Liver (tissue), 9 donors: Measurements from ENCODE around the gene SEMA6D. TPM values are rescaled to one million over a fixed set of nuclear protein-coding genes. Genes with fewer than 3 reads are reported as not detected.

Experiments
- DNase-seq: peaks from one replicate; pipeline ENCODE4 v3.0.0-alpha.2; 2017; ENCODE audit warnings: low spot score
- H3K27ac ChIP-seq, 2 donors: one replicate each; pipeline ENCODE4 v1.7.0; 2013; ENCODE audit warnings: inconsistent platforms in 2 of 2, low read length in 2 of 2, control low read depth in 1 of 2, low read depth in 1 of 2, mild to moderate bottlenecking in 1 of 2
- H3K27me3 ChIP-seq, 4 donors: one replicate each; pipeline versions ENCODE4 v1.6.1 to v1.7.0; 2013; ENCODE audit warnings: low read length in 3 of 4, inconsistent platforms in 1 of 4, mild to moderate bottlenecking in 1 of 4, moderate library complexity in 1 of 4; ENCODE audit not compliant: control insufficient read depth in 4 of 4, insufficient read depth in 4 of 4
- H3K36me3 ChIP-seq, 4 donors: one replicate each; pipeline versions ENCODE4 v1.6.1 to v1.7.0; 2013; ENCODE audit warnings: low read length in 3 of 4, mild to moderate bottlenecking in 3 of 4, low read depth in 1 of 4, moderate library complexity in 1 of 4; ENCODE audit not compliant: control insufficient read depth in 4 of 4, insufficient read depth in 3 of 4
- H3K4me1 ChIP-seq, 4 donors: one replicate each; pipeline versions ENCODE4 v1.6.1 to v1.7.0; 2013; ENCODE audit warnings: low read length in 3 of 4, mild to moderate bottlenecking in 3 of 4, moderate library complexity in 1 of 4; ENCODE audit not compliant: control insufficient read depth in 4 of 4, insufficient read depth in 4 of 4
- H3K4me3 ChIP-seq, 3 donors: one replicate each; pipeline versions ENCODE4 v1.6.1 to v1.7.0; 2013; ENCODE audit warnings: low read length in 3 of 3, control low read depth in 1 of 3, low read depth in 1 of 3, mild to moderate bottlenecking in 1 of 3
- H3K9ac ChIP-seq, 2 donors: one replicate each; pipeline ENCODE4 v1.7.0; 2013; ENCODE audit warnings: low read length in 2 of 2, mild to moderate bottlenecking in 2 of 2, moderate library complexity in 2 of 2, control low read depth in 1 of 2, low read depth in 1 of 2
- H3K9me3 ChIP-seq, 4 donors: one replicate each; pipeline versions ENCODE4 v1.6.1 to v1.7.0; 2013; ENCODE audit warnings: low read length in 3 of 4; ENCODE audit not compliant: control insufficient read depth in 4 of 4
- ATF3 ChIP-seq: IDR thresholded peaks from 2 replicates; pipeline ENCODE4 v1.6.1; 2016; ENCODE audit warnings: antibody characterized with exemption
- CTCF ChIP-seq: fragments of 150-350 bp; IDR thresholded peaks from 2 replicates; pipeline ENCODE4 v1.5.1; 2017; ENCODE audit warnings: improper control_type of control experiment, low read depth, low read length; ENCODE audit not compliant: missing input control
- EGR1 ChIP-seq, 2 donors: IDR thresholded peaks; 2 replicates each; pipeline ENCODE4 v1.6.1; 2016 to 2018; ENCODE audit warnings: antibody characterized with exemption in 2 of 2, low read depth in 2 of 2
- FOXA1 ChIP-seq: IDR thresholded peaks from 2 replicates; pipeline ENCODE4 v1.6.1; 2016; ENCODE audit warnings: antibody characterized with exemption
- FOXA2 ChIP-seq: IDR thresholded peaks from 2 replicates; pipeline ENCODE4 v1.6.1; 2016; ENCODE audit warnings: antibody characterized with exemption
- GABPA ChIP-seq, 2 donors: IDR thresholded peaks in 1 of 2; conservative IDR thresholded peaks in 1 of 2; 2 replicates each; pipeline ENCODE4 v1.6.1; 2016; ENCODE audit warnings: antibody characterized with exemption in 2 of 2, mild to moderate bottlenecking in 1 of 2, moderate library complexity in 1 of 2
- HNF4A ChIP-seq, 2 donors: conservative IDR thresholded peaks; 2 replicates each; pipeline ENCODE4 v1.6.1; 2016; ENCODE audit warnings: antibody characterized with exemption in 2 of 2, mild to moderate bottlenecking in 2 of 2
- HNF4G ChIP-seq: IDR thresholded peaks from 2 replicates; pipeline ENCODE4 v1.6.1; 2016; ENCODE audit warnings: antibody characterized with exemption
- JUND ChIP-seq, 2 donors: IDR thresholded peaks; 2 replicates each; pipeline ENCODE4 v1.6.1; 2016; ENCODE audit warnings: antibody characterized with exemption in 2 of 2
- MAX ChIP-seq: IDR thresholded peaks from 2 replicates; pipeline ENCODE4 v1.6.1; 2016; ENCODE audit warnings: antibody characterized with exemption
- NR2F2 ChIP-seq: IDR thresholded peaks from 2 replicates; pipeline ENCODE4 v1.6.1; 2016; ENCODE audit warnings: antibody characterized with exemption
- RAD21 ChIP-seq, 2 donors: IDR thresholded peaks; 2 replicates each; pipeline ENCODE4 v1.6.1; 2016; ENCODE audit warnings: antibody characterized with exemption in 2 of 2, mild to moderate bottlenecking in 2 of 2
- REST ChIP-seq: IDR thresholded peaks from 2 replicates; pipeline ENCODE4 v1.6.1; 2016; ENCODE audit warnings: antibody characterized with exemption, mild to moderate bottlenecking
- RXRA ChIP-seq, 2 donors: IDR thresholded peaks; 2 replicates each; pipeline ENCODE4 v1.6.1; 2017 to 2018; ENCODE audit warnings: antibody characterized with exemption in 2 of 2, mild to moderate bottlenecking in 1 of 2
- SP1 ChIP-seq: IDR thresholded peaks from 2 replicates; pipeline ENCODE4 v1.6.1; 2018; ENCODE audit warnings: antibody characterized with exemption, mild to moderate bottlenecking
- TAF1 ChIP-seq: conservative IDR thresholded peaks from 2 replicates; pipeline ENCODE4 v1.6.1; 2016; ENCODE audit warnings: antibody characterized with exemption, mild to moderate bottlenecking
- YY1 ChIP-seq: IDR thresholded peaks from 2 replicates; pipeline ENCODE4 v1.6.1; 2016; ENCODE audit warnings: antibody characterized with exemption, mild to moderate bottlenecking
- ZBTB33 ChIP-seq: IDR thresholded peaks from 2 replicates; pipeline ENCODE4 v1.6.1; 2016; ENCODE audit warnings: antibody characterized with exemption
- WGBS: extraction: QIAGEN DNeasy Blood & Tissue Kit; methylation state at CpG from one replicate; pipeline ENCODE4 v1.1.7; 2013; 5-methylcytosine and 5-hydroxymethylcytosine counted together
- polyA plus RNA-seq, 2 donors: library from polyadenylated mRNA; stranded (reverse) in 1 of 2; unstranded in 1 of 2; fragments of 200-250 nt in 1 of 2; fragments of >200 nt in 1 of 2; fragmentation: Nextera tagmentation in 1 of 2; extraction: Ambion mirVana in 1 of 2; gene quantifications; one replicate each; pipeline versions ENCODE4 v1.2.1 to v1.2.3, GENCODE V29; 2013 to 2015
- total RNA-seq, 2 donors: library from RNA; depleted of rRNA; stranded (reverse); fragments of >200 nt; gene quantifications; one replicate each; pipeline ENCODE4 v1.2.3, GENCODE V29; 2014
- donor health status: healthy.
- donor health status: healthy.
- donor health status: healthy.
- donor health status: healthy.
- donor health status: healthy.

Gene SEMA6D
- total and polyA plus RNA-seq, 4 donors = 1.0 to 4.5 (median 3.1) TPM

GRCh38 chr15:47794252-47794914 is 77.1 kb downstream of the SEMA6D start:
- DNase-seq = no peak
- no peak overlapping the region for H3K4me3 ChIP-seq
- no peaks in the 10 kb centered on the region for H3K36me3 ChIP-seq
- H3K27ac ChIP-seq = no peak overlapping the region
- H3K27me3 ChIP-seq = peaks cover 0 to 3% (median 1%) of the 10 kb centered on the region in 4 donors
- no peaks in the 10 kb centered on the region for H3K9me3 ChIP-seq
- no peak overlapping the region for H3K9ac ChIP-seq
- H3K4me1 ChIP-seq = no peaks in the 10 kb centered on the region
- no peak for TF ChIP-seq YY1
- 72% methylated on average over 3 of the region's 3 CpGs for WGBS

GRCh38 chr15:47795864-47796263 is 78.6 kb downstream of the SEMA6D start:
- H3K9ac ChIP-seq = no peak overlapping the region
- no peak for DNase-seq
- H3K9me3 ChIP-seq = no peaks in the 10 kb centered on the region
- H3K36me3 ChIP-seq = no peaks in the 10 kb centered on the region
- no peak overlapping the region for H3K4me3 ChIP-seq
- peaks cover 0 to 3% (median 1%) of the 10 kb centered on the region in 4 donors for H3K27me3 ChIP-seq
- TF ChIP-seq YY1 = no peak
- no peak for TF ChIP-seq SP1
- TF ChIP-seq FOXA1 = no peak
- no peak for TF ChIP-seq RAD21 (IDR thresholded peaks at IDR 0.05)
- H3K4me1 ChIP-seq = no peaks in the 10 kb centered on the region
- no peak overlapping the region for H3K27ac ChIP-seq
- 71% methylated on average over 3 of the region's 3 CpGs for WGBS

- peaks cover 0 to 3% (median under 1%) of the 10 kb centered on the region in 4 donors for H3K27me3 ChIP-seq
- no peak overlapping the region for H3K9ac ChIP-seq
- H3K4me1 ChIP-seq = no peaks in the 10 kb centered on the region
- H3K4me3 ChIP-seq = no peak overlapping the region
- H3K27ac ChIP-seq = no peak overlapping the region
- TF ChIP-seq FOXA1 = no peak
- TF ChIP-seq EGR1 (IDR thresholded peaks at IDR 0.05; ENCODE audit: low read depth in 2 of 2) = no peak
- no peak for TF ChIP-seq ATF3
- TF ChIP-seq MAX = no peak
- no peak for TF ChIP-seq NR2F2
- no peak for TF ChIP-seq REST
- no peak for TF ChIP-seq ZBTB33
- TF ChIP-seq RAD21 (IDR thresholded peaks at IDR 0.05) = no peak
- no peak for TF ChIP-seq GABPA (IDR thresholded peaks at IDR 0.05 in 1 of 2, conservative IDR thresholded peaks at IDR 0.05 in 1 of 2)
- no peak for TF ChIP-seq TAF1
- TF ChIP-seq HNF4A (conservative IDR thresholded peaks at IDR 0.05) = no peak
- TF ChIP-seq HNF4G = no peak
- no peak for TF ChIP-seq FOXA2
- no peak for TF ChIP-seq JUND (IDR thresholded peaks at IDR 0.05)
- TF ChIP-seq YY1 = no peak
- no peak for TF ChIP-seq RXRA (IDR thresholded peaks at IDR 0.05)
- no peak for TF ChIP-seq SP1
- no peak for TF ChIP-seq CTCF
- H3K9me3 ChIP-seq = no peaks in the 10 kb centered on the region
- WGBS = 67% methylated on average over 3 of the region's 3 CpGs
- DNase-seq = no peak
- no peaks in the 10 kb centered on the region for H3K36me3 ChIP-seq
Observed at GRCh38 chr15:47796339-47796738, 79.0 kb downstream of the SEMA6D start.
